ENCODE results near the gene GRAMD2A.

The GRAMD2A gene

GRCh38 chr15:72231833-72232478 is 34.4 kb upstream of the GRAMD2A start:
- Histone ChIP-seq H3K4me3 (ENCODE audit: insufficient read depth, low read length, poor library complexity, severe bottlenecking) (peak overlapping the region; percentile 97), H3K36me3 (ENCODE audit: low read length) (peaks cover 3% of the 10 kb centered on the region; the same call in 1 of the 2 replicates)

GRCh38 chr15:72231066-72231832 is 33.7 kb upstream of the GRAMD2A start, which contains the start of gene PKM:
Gene PKM, minus strand, starts transcription at chr15:72231190. Its CDS starts 12,093 bp downstream, at chr15:72219097.
- Histone ChIP-seq H3K9ac (ENCODE audit: low read length) (peak within 1 kb of the TSS; percentile 98), H3K27me3 (ENCODE audit: low read length) (no peaks in the 10 kb centered on the region), H3K27ac (ENCODE audit: low read depth, low read length) (peak within 1 kb of the TSS; percentile 93), H3K4me2 (ENCODE audit: low read depth, low read length, poor library complexity, severe bottlenecking) (peak within 1 kb of the TSS; percentile 88), H2AFZ (ENCODE audit: low read depth, low read length, severe bottlenecking) (peak within 1 kb of the TSS; percentile 83), H3K9me3 (ENCODE audit: insufficient read depth, low read length) (no peaks in the 10 kb centered on the region), H3K4me3 (ENCODE audit: insufficient read depth, low read length, poor library complexity, severe bottlenecking) (peak within 1 kb of the TSS; percentile 97), H3K9me2 (replicated peaks; ENCODE audit: insufficient read depth, low read length) (no peaks in the 10 kb centered on the region), H4K20me1 (ENCODE audit: low read depth, low read length) (no peaks in the 10 kb centered on the region; the same call in 1 of the 2 replicates), H3F3A (ENCODE audit: insufficient read depth) (peaks cover 54% of the 10 kb centered on the region), H3K79me2 (ENCODE audit: insufficient read depth, low read length) (peaks cover 47% of the 10 kb centered on the region), H3K36me3 (ENCODE audit: low read length) (peaks cover 3% of the 10 kb centered on the region; the same call in 1 of the 2 replicates)
- TF ChIP-seq, protein P1, sequence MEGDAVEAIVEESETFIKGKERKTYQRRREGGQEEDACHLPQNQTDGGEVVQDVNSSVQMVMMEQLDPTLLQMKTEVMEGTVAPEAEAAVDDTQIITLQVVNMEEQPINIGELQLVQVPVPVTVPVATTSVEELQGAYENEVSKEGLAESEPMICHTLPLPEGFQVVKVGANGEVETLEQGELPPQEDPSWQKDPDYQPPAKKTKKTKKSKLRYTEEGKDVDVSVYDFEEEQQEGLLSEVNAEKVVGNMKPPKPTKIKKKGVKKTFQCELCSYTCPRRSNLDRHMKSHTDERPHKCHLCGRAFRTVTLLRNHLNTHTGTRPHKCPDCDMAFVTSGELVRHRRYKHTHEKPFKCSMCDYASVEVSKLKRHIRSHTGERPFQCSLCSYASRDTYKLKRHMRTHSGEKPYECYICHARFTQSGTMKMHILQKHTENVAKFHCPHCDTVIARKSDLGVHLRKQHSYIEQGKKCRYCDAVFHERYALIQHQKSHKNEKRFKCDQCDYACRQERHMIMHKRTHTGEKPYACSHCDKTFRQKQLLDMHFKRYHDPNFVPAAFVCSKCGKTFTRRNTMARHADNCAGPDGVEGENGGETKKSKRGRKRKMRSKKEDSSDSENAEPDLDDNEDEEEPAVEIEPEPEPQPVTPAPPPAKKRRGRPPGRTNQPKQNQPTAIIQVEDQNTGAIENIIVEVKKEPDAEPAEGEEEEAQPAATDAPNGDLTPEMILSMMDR (IDR thresholded peaks at IDR 0.05; ENCODE audit: insufficient read depth, low read length, poor library complexity, severe bottlenecking) = no peak
- no peak for TF ChIP-seq EZH2phosphoT487 (conservative IDR thresholded peaks at IDR 0.05; ENCODE audit: low read length)

More at GRCh38 chr15:72231833-72232478, 34.4 kb upstream of the GRAMD2A start:
- Histone ChIP-seq H3K4me2 (ENCODE audit: low read depth, low read length, poor library complexity, severe bottlenecking) (peak overlapping the region; percentile 71), H2AFZ (ENCODE audit: low read depth, low read length, severe bottlenecking) (peak overlapping the region; percentile 83), H3K79me2 (ENCODE audit: insufficient read depth, low read length) (peaks cover 40% of the 10 kb centered on the region), H3K27ac (ENCODE audit: low read depth, low read length) (peak overlapping the region; percentile 52), H3K9me2 (replicated peaks; ENCODE audit: insufficient read depth, low read length) (no peaks in the 10 kb centered on the region), H3K9me3 (ENCODE audit: insufficient read depth, low read length) (no peaks in the 10 kb centered on the region), H3K9ac (ENCODE audit: low read length) (peak overlapping the region; percentile 98), H3F3A (ENCODE audit: insufficient read depth) (peaks cover 53% of the 10 kb centered on the region), H3K27me3 (ENCODE audit: low read length) (no peaks in the 10 kb centered on the region), H4K20me1 (ENCODE audit: low read depth, low read length) (no peaks in the 10 kb centered on the region; the same call in 1 of the 2 replicates)
- no peak for TF ChIP-seq EZH2phosphoT487 (conservative IDR thresholded peaks at IDR 0.05; ENCODE audit: low read length)
- TF ChIP-seq, protein P1 (IDR thresholded peaks at IDR 0.05; ENCODE audit: insufficient read depth, low read length, poor library complexity, severe bottlenecking) = no peak

DNA sequence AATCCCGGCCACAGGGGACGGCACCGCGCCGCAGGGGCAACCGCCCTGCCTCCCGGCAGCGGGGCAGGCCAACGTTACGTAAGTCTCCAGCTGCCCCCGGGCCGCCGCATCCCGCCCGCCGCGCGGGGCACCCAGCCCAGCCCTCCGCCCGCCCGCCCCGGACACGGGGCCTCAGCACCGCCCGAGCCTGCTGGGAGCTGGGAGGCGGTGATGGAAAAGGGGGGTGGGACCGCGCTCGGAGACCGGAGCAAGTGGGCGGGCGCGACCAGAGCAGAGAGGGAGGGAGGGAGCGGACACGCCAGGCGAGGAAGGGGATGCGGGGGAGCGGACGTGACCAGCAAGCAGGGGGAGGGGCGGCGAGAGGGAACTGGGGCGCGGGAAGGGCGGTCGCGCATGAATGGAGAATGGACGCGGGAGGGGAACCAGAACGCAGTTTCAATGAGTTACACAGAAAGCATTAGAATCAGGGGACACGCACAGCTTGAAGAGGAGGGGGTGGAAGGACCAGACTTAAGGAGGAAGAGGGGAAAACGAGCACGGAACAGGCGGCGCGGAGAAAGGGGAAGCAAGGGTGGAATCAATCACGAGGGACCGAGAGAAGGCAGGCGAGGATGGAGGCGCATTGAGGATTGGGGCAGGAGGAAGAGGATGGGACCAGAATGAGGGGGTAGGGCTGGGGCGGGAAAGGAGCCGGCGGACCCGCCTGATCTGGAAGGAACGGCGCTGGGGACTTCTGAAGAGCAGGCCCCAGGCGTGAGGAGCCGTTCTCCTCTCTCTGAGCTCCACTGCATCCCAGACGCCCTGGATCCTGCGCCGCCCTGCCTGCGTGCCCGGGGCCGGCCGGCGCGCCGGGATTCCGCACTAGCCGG is 32.8 kb upstream of the GRAMD2A start:
- Histone ChIP-seq H3K79me2 (ENCODE audit: insufficient read depth, low read length) (peaks cover 55% of the 10 kb centered on the region), H3F3A (ENCODE audit: insufficient read depth) (peaks cover 61% of the 10 kb centered on the region), H2AFZ (ENCODE audit: low read depth, low read length, severe bottlenecking) (no peak overlapping the region), H3K4me2 (ENCODE audit: low read depth, low read length, poor library complexity, severe bottlenecking) (peak overlapping the region; percentile 88), H3K4me3 (ENCODE audit: insufficient read depth, low read length, poor library complexity, severe bottlenecking) (peak overlapping the region; percentile 97), H4K20me1 (ENCODE audit: low read depth, low read length) (peaks cover 7% of the 10 kb centered on the region), H3K27me3 (ENCODE audit: low read length) (no peaks in the 10 kb centered on the region), H3K36me3 (ENCODE audit: low read length) (peaks cover 3% of the 10 kb centered on the region; the same call in 1 of the 2 replicates), H3K9ac (ENCODE audit: low read length) (peak overlapping the region; percentile 98), H3K27ac (ENCODE audit: low read depth, low read length) (peak overlapping the region; percentile 93), H3K9me2 (replicated peaks; ENCODE audit: insufficient read depth, low read length) (no peaks in the 10 kb centered on the region), H3K9me3 (ENCODE audit: insufficient read depth, low read length) (no peaks in the 10 kb centered on the region)
- TF ChIP-seq EZH2phosphoT487 (conservative IDR thresholded peaks at IDR 0.05; ENCODE audit: low read length) = no peak
- TF ChIP-seq, protein P1 (IDR thresholded peaks at IDR 0.05; ENCODE audit: insufficient read depth, low read length, poor library complexity, severe bottlenecking) = no peak

Data from SU-DHL-6 (cell line).